ENCODE measurements around the gene RPA1. TPM values are rescaled to one million over a fixed set of nuclear protein-coding genes. Genes with fewer than 3 reads are reported as not detected.

RPA1 gene
- total RNA-seq, 1 donor from 2014 or later: 83.0 TPM

DNA sequence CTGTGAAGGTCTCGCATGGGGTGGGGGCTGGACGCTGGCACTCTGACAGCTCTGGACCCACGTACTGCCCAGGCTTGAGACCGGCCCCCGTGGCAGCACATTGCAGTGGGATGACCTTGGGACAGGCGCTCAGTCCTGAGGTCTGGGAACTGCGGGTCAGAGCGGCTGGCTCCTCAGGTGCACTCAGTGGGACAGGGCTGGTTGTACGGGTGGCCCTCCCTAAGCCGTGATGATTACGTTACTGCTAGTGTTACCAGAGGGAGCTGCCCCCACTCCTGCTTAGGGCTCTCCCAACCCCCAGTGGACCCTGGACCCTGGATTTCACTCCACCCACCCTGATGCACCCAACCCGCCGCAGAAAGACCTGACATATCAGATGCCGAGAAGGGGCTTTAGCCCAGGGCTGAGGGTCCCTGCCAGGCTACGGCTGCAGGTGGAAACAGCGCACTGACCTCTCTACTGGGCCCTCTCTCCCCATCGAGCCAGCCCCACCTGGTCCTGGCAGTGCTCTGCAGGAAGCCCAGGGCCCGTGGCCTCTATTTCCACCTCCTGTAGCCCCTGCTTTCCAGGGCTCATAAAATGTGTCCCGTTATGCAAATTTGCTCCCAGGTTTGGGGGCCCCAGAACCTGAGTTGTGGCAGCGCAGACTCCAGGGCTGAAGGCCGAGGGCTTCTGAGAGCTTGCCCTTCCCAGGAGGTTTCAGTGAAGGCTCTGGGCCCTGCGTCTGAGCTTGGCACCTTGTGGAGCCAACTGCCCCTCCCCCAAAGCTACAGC lies 118.1 kb downstream of the RPA1 start:
- DNase-seq (ENCODE audit: low spot score) (no peak), ATAC-seq (no peak)
- intact Hi-C loops (cut with DNase I): no loop called here

DNA sequence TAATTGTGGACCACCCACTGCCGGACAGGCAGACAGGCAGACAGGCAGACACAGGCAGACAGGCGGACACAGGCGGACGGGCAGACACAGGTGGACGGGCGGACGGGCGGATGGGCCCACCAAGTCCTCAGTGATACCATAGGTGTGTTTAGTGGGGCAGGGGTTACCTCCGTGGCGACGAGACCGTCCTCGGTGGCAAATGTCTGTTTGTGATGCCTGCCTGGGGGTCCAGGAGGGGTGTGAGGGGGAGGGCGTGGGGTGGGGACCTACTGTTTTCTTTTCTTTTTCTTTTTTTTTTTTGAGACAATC lies 118.7 kb downstream of the RPA1 start:
- ATAC-seq: no peak

More for the DNA sequence above, 118.7 kb downstream of the RPA1 start:
- no peak for DNase-seq (ENCODE audit: low spot score)
- intact Hi-C loops (cut with DNase I): no loop called here

Other genes with a start within 250 kb of the RPA1 start
- 30.8 TPM for gene SLC43A2, start 201.2 kb upstream of the RPA1 start, total RNA-seq
- gene SCARF1, start 184.3 kb upstream of the RPA1 start, total RNA-seq: 25.2 TPM
- gene RILP, start 180.1 kb upstream of the RPA1 start, total RNA-seq: 15.4 TPM
- gene PRPF8, start 145.1 kb upstream of the RPA1 start, total RNA-seq: 285 TPM
- gene TLCD2, start 119.6 kb upstream of the RPA1 start, total RNA-seq: 13.6 TPM
- gene WDR81, start 105.3 kb upstream of the RPA1 start, total RNA-seq: 26.1 TPM
- gene SERPINF2, start 87.1 kb upstream of the RPA1 start, total RNA-seq: 3.2 TPM
- 592 TPM for gene SERPINF1, start 67.9 kb upstream of the RPA1 start, total RNA-seq
- gene SMYD4, start 103 bp upstream of the RPA1 start, total RNA-seq: 17.7 TPM
- 5.8 TPM for gene RTN4RL1, start 195.3 kb downstream of the RPA1 start, total RNA-seq
- 37.7 TPM for gene DPH1, start 200.1 kb downstream of the RPA1 start, total RNA-seq
- gene OVCA2, start 212.0 kb downstream of the RPA1 start, total RNA-seq: 12.9 TPM
- gene HIC1, start 225.1 kb downstream of the RPA1 start, total RNA-seq: 85.0 TPM

Measured in sciatic nerve (tissue), 2 donors.